GM13977 (cell line): ENCODE measurements around the gene PHPT1.
"Not testable (repeated sequence)": the region's sequence is repeated elsewhere in the genome, so short reads cannot be mapped to it uniquely, and the experiment has no call there.

Experiments
- DNase-seq: peaks from one replicate; pipeline ENCODE4 v3.0.0; 2012; ENCODE audit warnings: low spot score
- in situ Hi-C: fragments of 300-500 bp; cut with MboI; formaldehyde crosslinking; loops from one replicate; pipeline ENCODE4 v1.12.0; 2022; ENCODE audit warnings: low sequenced_read_pairs, low pct_unique_long_range_greater_than_20kb, mixed read lengths, inconsistent platforms; ENCODE audit not compliant: unreplicated experiment
- TF ChIP-seq, protein P1 (sequence below): IDR thresholded peaks from 2 replicates; pipeline ENCODE4 v1.5.1; 2012; ENCODE audit warnings: mild to moderate bottlenecking, control low read depth; ENCODE audit not compliant: insufficient read depth; ENCODE audit errors: extremely low read depth, missing control alignments

Gene PHPT1

DNA sequence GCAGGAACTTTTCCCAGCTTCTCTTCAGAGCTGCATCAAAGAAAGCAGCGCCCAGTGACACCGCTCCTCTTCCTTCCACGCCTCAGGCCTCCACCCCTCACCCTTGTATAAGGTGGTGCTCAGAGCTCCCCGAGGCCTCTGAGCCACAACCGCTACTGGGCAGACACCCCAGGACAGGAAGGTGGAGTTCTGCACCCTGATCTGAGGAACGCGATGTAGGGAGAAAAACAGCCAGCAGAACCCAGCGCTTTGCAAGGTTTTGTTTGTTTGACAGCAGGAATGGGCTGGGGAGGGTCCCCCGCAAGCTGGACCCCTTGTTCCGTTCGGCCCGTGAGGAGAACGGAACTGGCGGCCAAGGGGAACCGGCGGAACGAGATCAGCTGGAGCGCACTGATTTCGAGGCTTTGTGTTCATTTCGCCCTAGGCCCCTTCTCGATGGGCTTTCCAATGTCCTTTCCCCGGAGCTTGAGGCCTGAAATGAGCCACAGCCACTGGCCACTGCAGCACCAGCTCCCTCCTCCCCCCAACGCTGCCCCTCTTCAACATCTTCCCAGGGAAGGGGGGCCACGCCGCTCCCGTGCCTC, 12.8 kb downstream of the PHPT1 start:
- in situ Hi-C loops, result no loop called here

DNA sequence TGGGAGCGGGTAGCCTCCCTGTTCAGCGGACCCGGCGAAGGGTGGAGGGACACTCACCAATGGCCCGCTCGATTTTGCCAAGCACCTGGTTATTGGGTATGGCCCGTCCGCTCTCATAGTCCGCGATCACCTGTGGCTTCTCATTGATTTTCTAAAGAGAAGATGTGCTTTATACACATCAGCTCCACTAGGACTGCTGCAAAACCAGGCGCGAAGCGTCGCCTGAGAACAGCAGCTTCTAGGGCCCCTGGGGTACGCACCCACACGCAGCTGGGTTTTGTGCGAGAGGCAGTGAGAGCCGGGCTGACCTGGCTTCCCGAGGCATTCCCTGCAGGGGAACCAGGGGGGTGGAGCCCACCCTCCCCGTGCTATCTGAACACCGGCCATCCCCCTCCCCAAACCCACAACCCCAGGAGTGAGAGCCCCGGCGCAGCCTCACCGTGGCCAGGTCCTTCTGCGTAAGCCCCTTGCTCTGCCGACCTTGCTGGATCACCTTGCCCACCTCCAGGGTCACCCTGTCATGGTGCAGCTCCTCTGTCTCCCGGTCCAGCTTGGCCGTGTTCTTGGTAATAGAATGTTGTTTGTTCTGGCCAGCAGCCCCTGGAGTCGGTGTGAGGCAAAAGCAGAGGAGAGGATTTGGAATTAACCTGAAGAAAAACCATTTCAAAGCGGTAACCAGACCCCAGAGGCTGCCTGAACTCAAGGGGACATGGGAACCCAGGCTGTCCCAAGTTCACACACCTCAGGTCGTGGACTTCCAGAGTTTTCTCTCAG, 13.8 kb downstream of the PHPT1 start:
- in situ Hi-C loops, result no loop called here
- TF ChIP-seq, protein P1, sequence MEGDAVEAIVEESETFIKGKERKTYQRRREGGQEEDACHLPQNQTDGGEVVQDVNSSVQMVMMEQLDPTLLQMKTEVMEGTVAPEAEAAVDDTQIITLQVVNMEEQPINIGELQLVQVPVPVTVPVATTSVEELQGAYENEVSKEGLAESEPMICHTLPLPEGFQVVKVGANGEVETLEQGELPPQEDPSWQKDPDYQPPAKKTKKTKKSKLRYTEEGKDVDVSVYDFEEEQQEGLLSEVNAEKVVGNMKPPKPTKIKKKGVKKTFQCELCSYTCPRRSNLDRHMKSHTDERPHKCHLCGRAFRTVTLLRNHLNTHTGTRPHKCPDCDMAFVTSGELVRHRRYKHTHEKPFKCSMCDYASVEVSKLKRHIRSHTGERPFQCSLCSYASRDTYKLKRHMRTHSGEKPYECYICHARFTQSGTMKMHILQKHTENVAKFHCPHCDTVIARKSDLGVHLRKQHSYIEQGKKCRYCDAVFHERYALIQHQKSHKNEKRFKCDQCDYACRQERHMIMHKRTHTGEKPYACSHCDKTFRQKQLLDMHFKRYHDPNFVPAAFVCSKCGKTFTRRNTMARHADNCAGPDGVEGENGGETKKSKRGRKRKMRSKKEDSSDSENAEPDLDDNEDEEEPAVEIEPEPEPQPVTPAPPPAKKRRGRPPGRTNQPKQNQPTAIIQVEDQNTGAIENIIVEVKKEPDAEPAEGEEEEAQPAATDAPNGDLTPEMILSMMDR, result no peak
- DNase-seq, result no peak

More for the DNA sequence above, 12.8 kb downstream of the PHPT1 start:
- TF ChIP-seq, protein P1, result no peak
- DNase-seq, result no peak

DNA sequence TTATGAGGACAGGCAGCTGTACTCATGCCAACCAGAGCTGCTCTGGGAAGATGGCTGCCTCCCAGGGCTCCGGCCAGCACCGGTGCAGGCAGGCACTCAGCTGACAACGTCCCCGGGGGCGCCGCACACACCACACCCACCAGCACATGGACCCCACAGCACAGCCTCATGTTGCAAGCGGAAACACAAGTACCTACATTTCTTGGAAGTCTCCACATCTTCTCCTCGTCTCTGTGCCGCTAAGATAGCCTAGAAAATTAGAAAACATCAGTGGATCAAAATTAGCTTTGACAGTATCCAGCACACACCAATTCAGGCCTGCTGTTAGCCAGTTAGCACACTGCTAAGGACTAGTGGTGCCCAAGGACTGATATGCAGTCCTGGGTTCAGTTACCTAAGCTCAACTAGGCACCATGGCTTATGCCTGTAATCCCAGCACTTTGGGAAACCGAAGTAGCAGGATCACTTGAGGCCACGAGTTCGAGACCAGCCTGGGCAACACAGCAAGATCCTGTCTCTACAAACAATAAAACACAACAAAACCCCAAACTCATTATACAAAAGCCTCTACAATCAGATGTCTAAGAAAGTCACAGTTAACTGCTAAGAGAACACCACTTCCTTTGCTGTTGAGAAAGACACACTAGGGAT, 14.5 kb downstream of the PHPT1 start:
- no peak for DNase-seq
- TF ChIP-seq, protein P1, result no peak
- in situ Hi-C loops, result no loop called here

DNA sequence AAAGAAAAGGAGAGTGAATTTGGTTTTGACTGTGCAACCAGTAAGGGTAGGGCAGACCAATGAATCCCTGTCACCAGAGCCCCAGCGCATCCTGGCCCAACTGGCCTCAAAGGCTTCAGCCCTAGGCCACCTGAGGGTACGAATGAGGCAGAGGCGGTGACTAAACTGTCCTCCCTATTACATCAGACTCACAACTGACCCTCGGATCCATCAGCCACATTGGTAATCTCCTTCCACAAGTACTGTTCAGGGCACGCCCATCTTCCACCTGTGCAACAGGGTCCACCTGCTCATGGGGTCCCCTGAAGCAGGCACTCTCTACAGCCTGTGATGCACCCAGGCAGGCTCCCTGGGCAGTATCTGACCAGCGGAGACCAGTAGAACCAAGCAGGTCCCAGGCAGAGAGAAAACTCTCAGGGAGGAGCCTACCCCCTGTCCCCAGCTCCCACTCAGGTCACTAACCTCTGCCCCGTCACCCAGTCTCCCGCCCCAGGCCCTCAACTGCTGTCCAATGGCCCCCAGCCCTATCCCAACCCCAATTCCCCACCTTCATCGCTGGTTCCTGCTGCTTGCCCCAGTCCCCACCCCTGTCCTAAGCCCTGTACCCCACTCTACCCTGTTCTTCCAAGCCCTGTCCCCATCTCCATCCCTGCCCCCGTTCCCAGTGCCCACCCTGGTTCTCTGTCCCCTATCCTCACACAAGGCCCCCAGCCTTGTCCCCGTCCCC, 16.0 kb downstream of the PHPT1 start:
- TF ChIP-seq, protein P1, result no peak
- in situ Hi-C loops, result no loop called here
- no peak for DNase-seq

DNA sequence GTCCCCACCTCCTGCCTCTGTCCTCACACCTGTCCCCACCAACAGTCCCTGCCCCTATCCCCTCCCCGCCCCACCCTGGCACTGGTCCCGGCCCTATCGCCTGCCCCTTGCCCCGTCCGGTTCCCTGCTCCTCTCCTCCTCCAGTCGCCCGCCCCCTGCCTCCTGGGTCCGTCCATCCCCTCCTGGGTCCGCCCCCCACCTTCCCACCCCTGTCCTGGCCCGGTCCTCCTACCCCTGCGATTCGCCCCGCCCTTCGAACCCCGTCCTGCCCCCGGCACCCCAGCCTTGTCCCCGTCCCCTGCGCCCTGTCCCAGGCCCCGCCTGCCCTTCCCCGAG, 16.5 kb downstream of the PHPT1 start:
- no peak for DNase-seq
- in situ Hi-C loops, result no loop called here
- TF ChIP-seq, protein P1, result no peak

DNA sequence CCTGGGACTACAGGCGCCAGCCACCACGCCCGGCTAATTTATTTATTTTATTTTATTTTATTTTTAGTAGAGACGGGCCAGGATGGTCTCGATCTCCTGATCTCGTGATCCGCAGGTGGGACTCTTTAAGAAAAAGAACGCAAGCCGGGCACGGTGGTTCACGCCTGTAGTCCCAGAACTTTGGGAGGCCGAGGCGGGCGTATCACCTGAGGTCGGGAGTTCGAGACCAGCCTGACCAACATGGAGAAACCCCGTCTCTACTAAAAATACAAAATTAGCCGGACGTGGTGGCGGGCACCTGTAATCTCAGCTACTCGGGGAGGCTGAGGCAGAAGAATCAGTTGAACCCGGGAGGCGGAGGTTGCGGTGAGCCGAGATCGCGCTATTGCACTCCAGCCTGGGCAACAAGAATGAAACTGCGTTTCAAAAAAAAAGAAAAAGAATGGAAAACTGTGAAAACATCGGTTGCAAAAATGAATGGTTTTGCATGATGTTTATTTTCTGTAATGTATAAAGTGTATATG, 17.8 kb downstream of the PHPT1 start:
- DNase-seq, in situ Hi-C loops: not testable (repeated sequence)
